GM12801 (cell line): ENCODE results near the gene ENAH.

Source experiments
- TF ChIP-seq, protein P1 (sequence below): IDR thresholded peaks from one replicate; pipeline ENCODE4 v1.5.1; 2011; ENCODE audit warnings: control low read depth; ENCODE audit not compliant: insufficient read length; ENCODE audit errors: extremely low read depth

Gene ENAH

DNA sequence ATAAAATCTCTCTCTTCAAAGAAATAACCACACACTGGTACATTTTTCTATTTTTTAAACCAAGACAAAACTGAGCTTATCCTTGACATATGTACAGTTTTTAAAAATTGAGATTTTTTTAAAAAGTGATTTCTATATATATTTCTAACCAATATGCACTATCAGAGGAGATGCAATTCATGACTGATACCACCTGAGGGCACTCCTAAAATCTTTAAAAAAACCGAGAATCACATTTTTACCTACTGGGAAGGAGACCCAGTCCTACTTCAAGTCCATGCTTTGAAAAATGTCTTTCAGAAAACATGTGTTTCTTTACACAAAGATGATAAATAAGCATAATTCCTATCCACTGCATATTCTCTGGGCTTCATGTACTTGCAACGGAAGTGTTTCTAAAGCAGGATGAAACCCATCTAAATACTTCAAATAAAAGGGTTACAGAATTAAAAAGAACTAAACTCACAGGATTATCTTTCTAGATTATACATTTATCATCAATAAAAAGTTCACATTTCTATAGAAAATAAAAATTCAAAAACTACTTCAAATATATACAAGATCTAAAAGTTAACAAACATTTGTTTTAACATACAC lies 98.6 kb downstream of the ENAH start:
- TF ChIP-seq, protein P1, sequence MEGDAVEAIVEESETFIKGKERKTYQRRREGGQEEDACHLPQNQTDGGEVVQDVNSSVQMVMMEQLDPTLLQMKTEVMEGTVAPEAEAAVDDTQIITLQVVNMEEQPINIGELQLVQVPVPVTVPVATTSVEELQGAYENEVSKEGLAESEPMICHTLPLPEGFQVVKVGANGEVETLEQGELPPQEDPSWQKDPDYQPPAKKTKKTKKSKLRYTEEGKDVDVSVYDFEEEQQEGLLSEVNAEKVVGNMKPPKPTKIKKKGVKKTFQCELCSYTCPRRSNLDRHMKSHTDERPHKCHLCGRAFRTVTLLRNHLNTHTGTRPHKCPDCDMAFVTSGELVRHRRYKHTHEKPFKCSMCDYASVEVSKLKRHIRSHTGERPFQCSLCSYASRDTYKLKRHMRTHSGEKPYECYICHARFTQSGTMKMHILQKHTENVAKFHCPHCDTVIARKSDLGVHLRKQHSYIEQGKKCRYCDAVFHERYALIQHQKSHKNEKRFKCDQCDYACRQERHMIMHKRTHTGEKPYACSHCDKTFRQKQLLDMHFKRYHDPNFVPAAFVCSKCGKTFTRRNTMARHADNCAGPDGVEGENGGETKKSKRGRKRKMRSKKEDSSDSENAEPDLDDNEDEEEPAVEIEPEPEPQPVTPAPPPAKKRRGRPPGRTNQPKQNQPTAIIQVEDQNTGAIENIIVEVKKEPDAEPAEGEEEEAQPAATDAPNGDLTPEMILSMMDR, result no peak

DNA sequence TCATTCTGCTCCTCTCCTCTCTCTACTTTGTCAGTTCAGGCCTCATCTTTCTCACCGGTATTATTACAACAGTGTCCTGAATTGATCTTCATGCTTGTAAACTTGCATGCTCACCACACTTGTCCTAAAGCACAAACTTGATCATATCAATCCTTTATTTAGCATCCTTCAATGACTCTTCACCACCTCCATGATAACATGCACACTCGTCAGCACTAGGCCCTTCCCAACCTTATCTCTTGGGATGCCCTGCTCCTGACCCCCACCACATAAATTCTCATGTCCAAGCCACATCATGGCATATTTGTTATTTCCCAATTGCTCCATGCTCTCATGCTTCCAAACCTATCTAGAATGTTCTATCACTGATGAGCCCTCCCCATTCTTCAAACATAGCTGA lies 103.1 kb downstream of the ENAH start:
- TF ChIP-seq, protein P1, result no peak

DNA sequence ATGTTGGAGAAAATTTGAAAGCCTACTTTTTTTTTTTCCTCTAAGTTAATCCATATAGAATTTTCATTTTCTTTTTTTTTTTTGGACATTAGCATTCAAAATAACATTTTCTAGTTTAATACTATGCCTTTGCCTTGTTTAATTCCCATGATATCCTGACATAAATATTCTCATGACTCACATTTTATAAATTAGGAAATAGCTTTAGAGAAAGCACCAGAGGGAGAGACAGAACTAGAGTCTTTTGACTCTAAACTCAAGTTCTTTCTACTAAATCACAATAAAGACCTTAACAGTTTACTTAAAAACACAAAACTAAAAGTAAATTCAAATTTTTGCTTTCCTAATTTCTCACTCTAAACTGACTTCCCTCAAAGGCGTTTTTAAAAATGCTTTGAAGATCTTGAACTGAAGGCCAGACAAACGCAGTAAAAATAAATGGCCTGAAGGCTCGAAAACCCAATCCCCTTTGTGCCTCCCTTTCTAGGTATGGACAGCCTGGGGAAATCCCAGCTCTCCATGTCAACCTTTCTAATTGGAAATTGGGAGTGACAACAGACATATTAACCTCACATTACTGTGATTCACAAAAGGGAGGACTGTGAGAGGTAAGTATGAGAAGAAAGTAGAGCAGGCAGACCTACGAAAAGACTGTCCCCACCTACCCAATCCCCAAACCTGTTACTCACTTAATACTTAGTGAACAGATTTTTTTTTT lies 104.6 kb downstream of the ENAH start:
- TF ChIP-seq, protein P1, result no peak

DNA sequence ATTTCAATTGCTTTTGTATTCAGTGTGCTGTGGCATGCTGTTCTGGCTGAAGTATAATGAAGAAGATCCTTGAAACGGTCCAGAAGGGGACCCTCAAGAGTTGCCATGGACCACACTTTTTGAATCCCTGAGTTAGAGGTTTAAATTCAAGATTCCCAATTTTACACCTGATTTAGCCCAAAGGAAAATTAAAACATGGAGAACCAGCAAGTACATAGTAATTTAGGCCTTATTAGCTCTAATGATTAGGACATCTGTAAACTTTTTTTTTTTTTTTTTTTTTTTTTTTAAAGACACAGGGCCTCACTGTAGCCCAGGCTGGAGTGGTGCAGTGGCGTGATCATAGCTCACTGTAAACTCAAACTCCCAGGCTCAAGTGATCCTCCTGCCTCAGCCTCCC lies 107.3 kb downstream of the ENAH start:
- TF ChIP-seq, protein P1, result no peak

DNA sequence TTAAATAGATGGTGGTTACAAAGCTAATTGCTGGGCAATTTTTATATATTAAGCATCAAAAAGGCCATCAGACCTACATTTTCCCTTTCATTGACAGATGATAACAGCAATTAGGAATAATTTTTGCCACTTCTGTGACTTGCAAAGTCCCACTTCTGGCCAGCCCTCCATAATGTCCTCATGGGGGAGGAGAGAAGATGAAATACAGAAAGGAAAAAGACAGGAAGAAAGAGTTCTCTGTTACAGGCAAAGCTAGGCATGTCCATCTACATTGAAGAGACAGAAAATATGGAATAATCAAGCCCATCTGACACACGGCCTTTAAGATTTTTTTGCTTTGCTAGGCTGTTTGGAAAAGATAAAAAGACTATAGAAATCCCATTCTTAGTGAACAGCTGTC lies 108.0 kb downstream of the ENAH start:
- TF ChIP-seq, protein P1, result no peak

DNA sequence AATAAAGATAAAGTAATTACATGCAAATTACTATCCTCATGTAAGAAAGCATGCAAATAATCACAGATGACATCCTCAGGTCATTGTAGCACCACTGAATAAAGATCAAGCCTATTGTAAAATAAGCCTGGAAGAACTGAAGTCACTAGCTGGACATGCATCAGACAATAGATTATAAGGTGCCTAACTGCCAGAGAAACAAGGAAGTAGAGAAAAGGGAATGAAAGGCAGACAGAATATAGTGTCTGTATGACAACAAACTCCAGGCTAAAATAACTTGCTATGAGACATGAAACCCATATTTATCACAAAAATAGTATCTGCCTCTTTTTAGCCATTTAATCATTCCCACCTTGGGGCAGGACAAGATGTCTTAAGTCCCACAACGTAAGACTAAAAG lies 108.7 kb downstream of the ENAH start:
- TF ChIP-seq, protein P1, result no peak

DNA sequence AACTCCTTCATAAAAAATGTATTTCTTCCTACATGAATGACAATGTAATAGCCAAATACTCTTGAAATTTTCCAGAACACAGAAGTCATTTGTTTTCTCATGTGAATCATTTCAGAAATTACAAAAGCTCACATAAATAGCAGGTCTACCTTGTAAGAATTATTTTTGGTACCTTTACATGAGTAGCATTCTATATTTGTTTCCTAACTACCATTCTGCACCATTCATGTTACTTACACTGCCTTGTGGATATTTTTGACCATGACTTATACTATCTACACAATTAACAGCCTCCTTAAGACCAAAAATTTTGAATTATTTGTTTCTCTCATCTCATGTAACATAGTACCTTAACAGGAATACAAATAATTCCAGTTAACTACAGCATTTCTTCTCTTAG lies 109.6 kb downstream of the ENAH start:
- TF ChIP-seq, protein P1, result no peak
